Ishikawa (cell line): ENCODE measurements around the gene PLEKHB1.

ENCODE experiments used
- EGR1 ChIP-seq: IDR thresholded peaks from 2 replicates; pipeline ENCODE4 v1.6.1; 2012
- EP300 ChIP-seq: IDR thresholded peaks from 2 replicates; pipeline ENCODE4 v1.6.1; 2012; ENCODE audit warnings: borderline replicate concordance
- FOXM1 ChIP-seq: IDR thresholded peaks from 2 replicates; pipeline ENCODE4 v1.6.1; 2012; ENCODE audit warnings: low read depth, borderline replicate concordance
- MAX ChIP-seq: IDR thresholded peaks from 2 replicates; pipeline ENCODE4 v1.6.1; 2012
- RAD21 ChIP-seq: IDR thresholded peaks from 2 replicates; pipeline ENCODE4 v1.6.1; 2012; ENCODE audit warnings: low read depth
- REST ChIP-seq: IDR thresholded peaks from 2 replicates; pipeline ENCODE4 v1.6.1; 2012; ENCODE audit warnings: low read depth, mild to moderate bottlenecking
- TAF1 ChIP-seq: IDR thresholded peaks from 2 replicates; pipeline ENCODE4 v1.6.1; 2012; ENCODE audit warnings: low read depth, mild to moderate bottlenecking
- TEAD4 ChIP-seq: IDR thresholded peaks from 2 replicates; pipeline ENCODE4 v1.6.1; 2012

GRCh38 chr11:73647459-73648100 lies 1.2 kb downstream of the PLEKHB1 start:
- no peak for TF ChIP-seq MAX
- TF ChIP-seq EGR1, result no peak
- no peak for TF ChIP-seq TEAD4
- no peak for TF ChIP-seq RAD21
- TF ChIP-seq TAF1, result no peak
- no peak for TF ChIP-seq REST
- no peak for TF ChIP-seq EP300
- no peak for TF ChIP-seq FOXM1
